ENCODE measurements around the gene TRMT6. TPM values are rescaled to one million over a fixed set of nuclear protein-coding genes. Genes with fewer than 3 reads are reported as not detected.

Gene TRMT6
- total and polyA plus RNA-seq, 10 of the 15 experiments (the other 5 are each of a cell fraction or from before 2014, with no cell fraction given) = 18.2 to 35.5 (median 22.6) TPM

DNA sequence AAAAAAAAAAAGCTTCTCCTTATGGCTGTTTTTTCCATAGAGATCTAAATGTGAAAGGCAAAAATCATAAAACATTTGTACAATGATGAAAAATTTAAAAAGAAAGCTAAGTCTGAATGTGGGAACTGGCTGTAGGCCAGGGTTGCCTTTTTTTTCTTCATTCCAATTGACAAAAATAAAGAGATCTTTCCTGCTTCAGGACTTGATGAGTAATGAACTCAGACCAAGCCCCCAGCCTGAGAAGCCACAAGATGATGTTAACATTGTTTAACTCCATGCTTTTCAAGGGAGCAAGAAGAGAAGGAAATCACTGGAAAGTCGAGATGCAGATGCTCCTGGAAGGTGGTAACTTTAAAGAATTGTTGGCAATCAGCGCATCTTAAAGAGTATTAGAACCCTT lies 41.4 kb downstream of the TRMT6 start:
- H3K27ac ChIP-seq (ENCODE audit: control insufficient read depth, insufficient read depth) = no peak overlapping the region
- H3K9ac ChIP-seq (ENCODE audit: control insufficient read depth, insufficient read depth, low read length) = no peak overlapping the region
- no peaks in the 10 kb centered on the region for H3K79me2 ChIP-seq (ENCODE audit: control insufficient read depth, insufficient read depth, low read length)
- H3K27me3 ChIP-seq (replicated peaks in 1 of 2; ENCODE audit: control insufficient read depth in 2 of 2, insufficient read depth in 2 of 2, low read length in 1 of 2) = peaks cover 3% of the 10 kb centered on the region in 2 experiments; a peak in 2 of 4 replicates
- no peaks in the 10 kb centered on the region for H4K20me1 ChIP-seq (ENCODE audit: control insufficient read depth, insufficient read depth)
- TF ChIP-seq E2F4 (IDR thresholded peaks at IDR 0.05; ENCODE audit: low read depth, low read length) (no peak), SMAD5 (IDR thresholded peaks at IDR 0.05; ENCODE audit: low read depth) (no peak), MEF2B (IDR thresholded peaks at IDR 0.05; ENCODE audit: partially characterized antibody, poor library complexity, severe bottlenecking) (no peak), ETV6 (conservative IDR thresholded peaks at IDR 0.05 in 1 of 2, IDR thresholded peaks at IDR 0.05 in 1 of 2; ENCODE audit: borderline replicate concordance in 1 of 2, low read depth in 1 of 2) (no peak), CHD1 (IDR thresholded peaks at IDR 0.05; ENCODE audit: low read depth, low read length) (no peak), MEF2A (IDR thresholded peaks at IDR 0.05; ENCODE audit: insufficient read depth, low read depth, low read length) (no peak), MYC (IDR thresholded peaks at IDR 0.05; ENCODE audit: insufficient read depth, insufficient read length, insufficient replicate concordance, low read length, severe bottlenecking) (no peak), KLF5 (IDR thresholded peaks at IDR 0.05; ENCODE audit: partially characterized antibody) (no peak), SP1 (IDR thresholded peaks at IDR 0.05; ENCODE audit: low read depth, low read length) (no peak), FOS (IDR thresholded peaks at IDR 0.05; ENCODE audit: borderline replicate concordance, extremely low read depth, insufficient read length) (no peak), DPF2 (IDR thresholded peaks at IDR 0.05) (no peak)
- H3K9me3 ChIP-seq (replicated peaks; ENCODE audit: control insufficient read depth, insufficient read depth, low read length) = no peaks in the 10 kb centered on the region
- POLR2A ChIA-PET = no interaction called here
- BruUV-seq (replicated peaks) = no TSS peak
- in situ Hi-C loops (cut with MboI) = no loop called here
- no peaks in the 10 kb centered on the region for H3K4me1 ChIP-seq (ENCODE audit: control insufficient read depth, insufficient read depth, low read length)
- no peak overlapping the region for H3K4me2 ChIP-seq (ENCODE audit: control insufficient read depth, insufficient read depth)
- no peak for FAIRE-seq
- ATAC-seq = no peak
- no peak overlapping the region for H2AFZ ChIP-seq (ENCODE audit: control insufficient read depth, low read depth, low read length)
- RAD21 ChIA-PET (ENCODE audit: unreplicated experiment) = no interaction called here
- DNase-seq (ENCODE audit: low read depth, low spot score) = no peak
- CTCF ChIA-PET = no interaction called here
- SMC1A ChIA-PET (ENCODE audit: uncharacterized antibody, unreplicated experiment) = no interaction called here
- intact Hi-C loops (cut with micrococcal nuclease; ENCODE audit: unreplicated experiment) = no loop called here
- H3K36me3 ChIP-seq (ENCODE audit: control insufficient read depth in 2 of 2, insufficient read depth in 2 of 2, low read length in 1 of 2) = no peaks in the 10 kb centered on the region
- WGBS (ENCODE audit: insufficient coverage, insufficient replicate concordance, low lambda C conversion rate, missing lambda C conversion rate) = 0% methylated on average over 2 of the region's 2 CpGs
- no peak overlapping the region for H3K4me3 ChIP-seq

All from GM12878 (cell line).